GM12873 (cell line): ENCODE measurements around the gene FER.

Experiments
- TF ChIP-seq, protein P1 (sequence below): IDR thresholded peaks from 2 replicates; pipeline ENCODE4 v1.5.1; 2012; ENCODE audit warnings: low read depth, mild to moderate bottlenecking, moderate library complexity, low read length, control low read depth; ENCODE audit not compliant: insufficient read depth; ENCODE audit errors: missing control alignments

FER gene

DNA sequence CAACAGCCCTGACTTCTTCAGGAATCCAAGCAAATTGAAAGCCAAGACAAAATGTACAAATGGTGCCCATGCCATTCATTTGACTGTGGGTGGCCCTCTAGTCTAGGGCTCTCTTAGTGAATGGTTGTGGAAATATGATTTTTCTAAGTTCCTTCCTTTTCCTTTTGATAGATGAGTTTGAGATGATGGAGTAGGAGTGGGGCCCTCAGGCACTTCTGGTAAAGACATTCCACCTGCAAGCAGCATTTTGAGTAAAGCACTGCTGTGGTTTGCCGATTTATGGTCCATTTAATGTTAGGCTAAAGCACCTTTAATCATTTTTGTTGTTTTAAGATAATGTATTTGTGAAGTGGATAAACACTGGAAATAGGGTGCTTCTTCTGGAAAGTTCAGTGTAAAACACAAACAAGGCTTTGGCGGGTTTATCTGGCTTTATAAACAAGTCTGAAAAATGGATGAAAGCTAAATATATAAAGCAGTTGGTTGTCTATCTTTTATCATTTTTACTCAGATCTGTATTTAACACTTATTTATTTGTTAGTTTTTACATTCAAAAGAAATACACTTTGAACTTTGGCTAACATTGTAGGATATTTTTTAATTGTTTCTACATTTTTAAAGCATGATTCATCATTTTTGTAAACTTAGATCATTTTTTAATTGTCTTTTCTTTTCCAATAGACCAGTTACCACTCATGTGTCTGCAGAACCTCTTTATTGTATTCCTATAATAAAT is 448.6 kb downstream of the FER start:
- TF ChIP-seq, protein P1, sequence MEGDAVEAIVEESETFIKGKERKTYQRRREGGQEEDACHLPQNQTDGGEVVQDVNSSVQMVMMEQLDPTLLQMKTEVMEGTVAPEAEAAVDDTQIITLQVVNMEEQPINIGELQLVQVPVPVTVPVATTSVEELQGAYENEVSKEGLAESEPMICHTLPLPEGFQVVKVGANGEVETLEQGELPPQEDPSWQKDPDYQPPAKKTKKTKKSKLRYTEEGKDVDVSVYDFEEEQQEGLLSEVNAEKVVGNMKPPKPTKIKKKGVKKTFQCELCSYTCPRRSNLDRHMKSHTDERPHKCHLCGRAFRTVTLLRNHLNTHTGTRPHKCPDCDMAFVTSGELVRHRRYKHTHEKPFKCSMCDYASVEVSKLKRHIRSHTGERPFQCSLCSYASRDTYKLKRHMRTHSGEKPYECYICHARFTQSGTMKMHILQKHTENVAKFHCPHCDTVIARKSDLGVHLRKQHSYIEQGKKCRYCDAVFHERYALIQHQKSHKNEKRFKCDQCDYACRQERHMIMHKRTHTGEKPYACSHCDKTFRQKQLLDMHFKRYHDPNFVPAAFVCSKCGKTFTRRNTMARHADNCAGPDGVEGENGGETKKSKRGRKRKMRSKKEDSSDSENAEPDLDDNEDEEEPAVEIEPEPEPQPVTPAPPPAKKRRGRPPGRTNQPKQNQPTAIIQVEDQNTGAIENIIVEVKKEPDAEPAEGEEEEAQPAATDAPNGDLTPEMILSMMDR: no peak

DNA sequence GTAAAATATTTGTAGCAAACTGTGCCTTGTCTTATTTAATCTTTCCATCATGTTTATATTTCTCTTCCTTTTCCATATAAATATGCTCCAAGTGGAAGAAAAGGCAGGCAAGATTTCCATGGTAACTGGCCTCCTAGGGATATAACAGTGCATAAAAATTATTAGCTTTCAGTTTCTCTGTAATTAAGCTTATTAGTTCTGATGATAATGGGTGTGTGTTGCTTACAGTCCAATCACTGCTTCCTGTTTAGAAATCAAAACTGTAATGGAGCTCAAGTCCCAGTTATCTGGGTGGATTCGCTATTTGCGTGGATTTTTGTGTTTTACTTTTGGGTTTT is 449.1 kb downstream of the FER start:
- TF ChIP-seq, protein P1: no peak

DNA sequence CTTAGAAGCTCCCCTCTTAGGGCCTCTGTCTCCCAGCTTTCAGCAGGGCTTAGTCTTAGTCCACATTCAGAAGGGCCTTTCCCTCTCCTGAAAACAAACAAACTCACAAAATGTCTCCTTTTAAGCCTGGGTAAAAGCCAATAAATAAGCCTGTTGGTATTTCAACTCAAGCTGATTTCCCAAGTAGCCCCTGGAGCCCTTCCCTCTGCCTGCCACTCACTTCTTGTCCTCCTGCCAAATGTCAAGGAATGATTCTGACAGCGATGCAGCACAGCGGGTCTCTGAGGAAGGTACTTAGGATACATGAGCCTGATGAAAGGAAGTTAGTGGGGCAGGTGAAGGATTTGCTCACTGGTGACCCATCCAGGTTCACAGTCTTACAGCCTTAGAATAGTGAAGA is 451.6 kb downstream of the FER start:
- TF ChIP-seq, protein P1: no peak

DNA sequence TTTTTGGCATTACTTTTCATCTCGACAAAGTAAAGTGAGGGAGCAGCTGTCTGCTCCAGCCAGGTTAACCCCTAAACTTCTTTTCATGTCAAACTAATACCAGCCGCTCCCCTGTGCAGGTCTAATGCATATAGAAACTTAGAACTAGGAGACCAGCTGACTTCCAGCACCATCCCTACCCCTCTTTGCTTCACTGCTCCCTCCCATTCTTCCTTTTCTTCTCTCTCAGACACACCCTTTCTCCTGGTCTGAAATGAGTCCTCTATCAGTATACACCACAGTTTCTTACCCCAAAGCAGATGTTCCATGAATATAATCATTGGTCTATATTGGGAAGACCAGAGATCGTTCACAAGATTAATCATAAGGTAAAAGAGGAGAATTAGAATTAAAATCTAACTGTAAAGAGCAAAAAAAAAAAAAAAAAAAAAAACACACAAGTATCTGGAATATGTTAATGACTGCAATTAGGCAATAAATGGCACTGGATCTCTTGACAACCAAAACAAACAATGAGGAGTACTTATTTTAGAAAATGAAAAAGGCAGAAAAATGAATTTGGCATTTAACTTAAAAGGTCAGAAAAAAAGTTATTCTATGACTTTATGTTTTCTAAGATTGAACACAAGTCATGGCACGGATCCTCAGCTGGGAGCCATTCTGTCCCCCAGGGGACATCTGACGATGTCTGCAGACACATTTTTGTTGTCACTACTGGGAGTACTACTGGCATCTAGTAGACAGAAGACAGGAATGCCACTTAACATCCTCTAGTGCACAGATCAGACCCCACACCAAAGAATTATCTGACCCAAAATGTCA is 452.3 kb downstream of the FER start:
- TF ChIP-seq, protein P1: no peak

DNA sequence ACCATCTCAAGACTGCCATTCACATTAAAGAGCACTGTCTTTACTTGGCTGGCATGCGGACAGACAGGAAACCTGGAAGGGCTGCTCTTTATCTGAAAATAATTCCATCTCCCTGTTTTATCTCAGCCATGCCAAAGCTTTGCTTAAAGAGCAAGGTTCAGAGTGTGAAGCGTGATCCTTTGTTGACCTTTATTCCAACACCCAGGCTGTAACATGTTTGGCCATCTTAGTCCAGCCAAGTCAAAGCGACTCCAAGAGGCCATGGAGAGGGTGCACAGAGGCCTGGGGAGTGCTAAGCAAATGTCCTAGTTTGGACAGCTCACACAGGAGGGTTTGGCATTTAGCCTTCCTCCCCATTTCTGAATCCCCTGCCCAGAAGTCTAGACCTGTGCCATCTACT is 467.3 kb downstream of the FER start:
- TF ChIP-seq, protein P1: no peak

DNA sequence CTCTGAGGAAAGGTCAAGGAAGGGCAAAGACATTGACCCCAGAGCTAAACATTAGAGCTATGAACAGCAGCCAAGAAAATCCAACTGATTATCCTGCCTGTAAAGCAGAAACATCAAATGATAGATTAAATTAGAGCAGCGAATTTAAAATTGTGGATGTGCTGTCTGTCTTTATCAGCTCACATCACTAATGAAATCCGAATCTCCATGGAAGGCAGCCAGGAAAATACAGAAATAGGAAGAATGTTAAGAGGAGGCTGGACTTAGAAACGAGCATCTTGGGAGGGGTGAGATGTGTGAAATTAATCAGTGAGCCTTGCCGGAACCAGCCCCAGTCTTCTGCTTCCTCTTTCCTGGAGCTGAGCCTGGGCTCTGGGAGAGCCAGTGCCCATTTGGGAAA is 471.1 kb downstream of the FER start:
- TF ChIP-seq, protein P1: no peak

DNA sequence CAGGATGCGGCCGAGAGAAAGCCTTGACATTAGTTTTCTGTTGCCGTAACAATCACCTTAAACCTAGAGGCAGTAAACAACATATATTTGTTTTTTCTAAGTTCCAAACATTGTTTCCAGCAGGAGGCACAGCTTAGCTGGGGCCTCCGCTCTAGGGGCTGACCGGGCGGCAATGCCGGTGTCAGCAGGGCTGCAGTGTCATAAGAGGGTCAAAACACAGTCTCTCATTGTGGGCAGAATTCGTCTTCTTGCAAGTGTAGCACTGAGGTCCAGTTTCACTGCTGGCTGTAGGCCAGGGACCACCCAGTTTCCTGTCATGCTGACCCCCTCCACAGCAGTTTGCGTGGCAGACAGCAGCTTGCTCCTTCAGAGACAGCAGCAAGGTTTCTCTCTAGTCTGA is 475.8 kb downstream of the FER start:
- TF ChIP-seq, protein P1: no peak
